Ishikawa (cell line): Measurements from ENCODE around the gene TNS1.

Experiments used
- CEBPB ChIP-seq: IDR thresholded peaks from 2 replicates; pipeline ENCODE4 v1.6.1; 2012
- CREB1 ChIP-seq: IDR thresholded peaks from 2 replicates; pipeline ENCODE4 v1.6.1; 2012; ENCODE audit warnings: low read depth
- EGR1 ChIP-seq: IDR thresholded peaks from 2 replicates; pipeline ENCODE4 v1.6.1; 2012
- EP300 ChIP-seq: IDR thresholded peaks from 2 replicates; pipeline ENCODE4 v1.6.1; 2012; ENCODE audit warnings: borderline replicate concordance
- FOXM1 ChIP-seq: IDR thresholded peaks from 2 replicates; pipeline ENCODE4 v1.6.1; 2012; ENCODE audit warnings: low read depth, borderline replicate concordance
- NFIC ChIP-seq: IDR thresholded peaks from 2 replicates; pipeline ENCODE4 v1.6.1; 2012
- REST ChIP-seq: IDR thresholded peaks from 2 replicates; pipeline ENCODE4 v1.6.1; 2012; ENCODE audit warnings: low read depth, mild to moderate bottlenecking
- TAF1 ChIP-seq: IDR thresholded peaks from 2 replicates; pipeline ENCODE4 v1.6.1; 2012; ENCODE audit warnings: low read depth, mild to moderate bottlenecking
- TCF12 ChIP-seq: IDR thresholded peaks from 2 replicates; pipeline ENCODE4 v1.6.1; 2012; ENCODE audit warnings: low read depth
- TEAD4 ChIP-seq: IDR thresholded peaks from 2 replicates; pipeline ENCODE4 v1.6.1; 2012
- USF1 ChIP-seq: IDR thresholded peaks from 2 replicates; pipeline ENCODE4 v1.6.1; 2012
- YY1 ChIP-seq: IDR thresholded peaks from 2 replicates; pipeline ENCODE4 v1.6.1; 2012; ENCODE audit warnings: low read depth
- ZBTB7A ChIP-seq: IDR thresholded peaks from 2 replicates; pipeline ENCODE4 v1.6.1; 2012; ENCODE audit warnings: low read depth
- TF ChIP-seq, protein P1 (sequence below): IDR thresholded peaks from 2 replicates; pipeline ENCODE4 v1.6.1; 2012

TNS1 gene

GRCh38 chr2:217806482-217806765 is 196.4 kb downstream of the TNS1 start:
- TF ChIP-seq EGR1: no peak
- TF ChIP-seq CREB1: no peak
- no peak for TF ChIP-seq TCF12
- no peak for TF ChIP-seq TAF1
- TF ChIP-seq YY1: no peak
- TF ChIP-seq REST: no peak
- TF ChIP-seq EP300: no peak

GRCh38 chr2:217805668-217806481 is 196.9 kb downstream of the TNS1 start:
- TF ChIP-seq EGR1 (no peak), REST (no peak), TEAD4 (no peak), ZBTB7A (no peak), TAF1 (no peak)
- TF ChIP-seq, protein P1, sequence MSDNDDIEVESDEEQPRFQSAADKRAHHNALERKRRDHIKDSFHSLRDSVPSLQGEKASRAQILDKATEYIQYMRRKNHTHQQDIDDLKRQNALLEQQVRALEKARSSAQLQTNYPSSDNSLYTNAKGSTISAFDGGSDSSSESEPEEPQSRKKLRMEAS: no peak

GRCh38 chr2:217804791-217805667 is 197.8 kb downstream of the TNS1 start:
- no peak for TF ChIP-seq FOXM1
- no peak for TF ChIP-seq CREB1
- TF ChIP-seq, protein P1: no peak
- no peak for TF ChIP-seq TCF12
- no peak for TF ChIP-seq USF1
- TF ChIP-seq NFIC: no peak
- no peak for TF ChIP-seq TAF1
- no peak for TF ChIP-seq CEBPB
- TF ChIP-seq TEAD4: no peak

GRCh38 chr2:217804338-217804737 is 198.5 kb downstream of the TNS1 start:
- no peak for TF ChIP-seq NFIC
- TF ChIP-seq, protein P1: no peak
- no peak for TF ChIP-seq TEAD4
- no peak for TF ChIP-seq EGR1
- no peak for TF ChIP-seq CREB1
- no peak for TF ChIP-seq EP300
- TF ChIP-seq ZBTB7A: no peak
- peak; percentile 88 for TF ChIP-seq REST

DNA sequence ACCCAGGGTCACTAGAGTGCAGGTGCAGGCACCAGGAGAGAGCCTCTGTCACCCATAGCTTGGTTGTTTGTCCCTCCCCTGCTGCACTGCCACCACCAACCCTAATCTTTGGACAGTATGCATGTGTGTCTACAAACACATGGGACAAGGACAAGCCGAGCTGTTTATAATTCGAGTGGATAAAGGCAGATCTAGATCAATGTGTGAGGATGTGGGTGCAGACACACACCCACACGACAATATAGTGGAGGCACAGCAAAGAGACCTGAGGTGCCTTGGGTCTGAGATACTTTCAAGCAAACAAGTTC is 199.2 kb downstream of the TNS1 start:
- TF ChIP-seq, protein P1: no peak
- TF ChIP-seq TEAD4 (no peak), CEBPB (no peak), YY1 (no peak), USF1 (no peak), EP300 (no peak), CREB1 (no peak), REST (no peak), TCF12 (no peak)
